Right cardiac atrium (tissue), 5 donors: ENCODE results near the gene NOX4. TPM values are rescaled to one million over a fixed set of nuclear protein-coding genes. Genes with fewer than 3 reads are reported as not detected.
"Not testable (repeated sequence)": the region's sequence is repeated elsewhere in the genome, so short reads cannot be mapped to it uniquely, and the experiment has no call there.

Experiments used
- ATAC-seq, 2 donors: fragments of 200-7000 bp; cut with Tn5 transposase; one replicate each; pipeline versions ENCODE4 v1.8.0 to v1.9.1; 2020; ENCODE audit warnings: moderate library complexity in 2 of 2, mild to moderate bottlenecking in 1 of 2
- DNase-seq, 3 donors: peaks; one replicate each; pipeline ENCODE4 v3.0.0-alpha.2; 2020
- H3K27ac ChIP-seq: one replicate; pipeline ENCODE4 v1.5.1; 2013; ENCODE audit warnings: mild to moderate bottlenecking, low read length, control low read depth, moderate library complexity
- H3K27me3 ChIP-seq: one replicate; pipeline ENCODE4 v1.6.1; 2013; ENCODE audit not compliant: control insufficient read depth, insufficient read depth
- H3K4me1 ChIP-seq: one replicate; pipeline ENCODE4 v1.6.1; 2013; ENCODE audit warnings: low read length; ENCODE audit not compliant: control insufficient read depth, insufficient read depth
- H3K4me3 ChIP-seq: one replicate; pipeline ENCODE4 v1.5.1; 2013; ENCODE audit warnings: low read length, control low read depth
- H3K9me3 ChIP-seq: one replicate; pipeline ENCODE4 v1.6.1; 2013; ENCODE audit warnings: low read length; ENCODE audit not compliant: control insufficient read depth
- WGBS: extraction: QIAGEN DNeasy Blood & Tissue Kit; methylation state at CpG from one replicate; pipeline ENCODE4 v1.1.7; 2013; 5-methylcytosine and 5-hydroxymethylcytosine counted together
- intact Hi-C, 4 donors: fragments of 100-400 bp; cut with DNase I; formaldehyde crosslinking; loops; one replicate each; pipeline versions ENCODE4 v1.11.0 to v1.14.0; 2022 to 2023
- polyA plus RNA-seq: library from polyadenylated mRNA; stranded (reverse); fragments of 200-250 nt; gene quantifications from one replicate; pipeline ENCODE4 v1.2.3, GENCODE V29; 2013
- total RNA-seq, 4 donors: library from RNA; stranded (reverse); fragmentation: NEBNext Ultra II Directional; extraction: Animal tissue kit (Norgen Biotek cat#: 25700); gene quantifications; one replicate each; pipeline ENCODE4 v1.2.1, GENCODE V29; 2021
- donor health status: healthy with polysubstance abuse.
- donor health status: DM: no; HTN: yes; CAD: no.
- donor health status: DM: no; HTN: no; CAD: no.
- donor health status: DM: no; HTN: yes; CAD: no; lungs with severe emphysema.
- donor health status: DM: yes; HTN: yes; CAD: no.

NOX4 gene
- total and polyA plus RNA-seq, 5 donors = 4.7 to 9.3 (median 7.6) TPM

DNA sequence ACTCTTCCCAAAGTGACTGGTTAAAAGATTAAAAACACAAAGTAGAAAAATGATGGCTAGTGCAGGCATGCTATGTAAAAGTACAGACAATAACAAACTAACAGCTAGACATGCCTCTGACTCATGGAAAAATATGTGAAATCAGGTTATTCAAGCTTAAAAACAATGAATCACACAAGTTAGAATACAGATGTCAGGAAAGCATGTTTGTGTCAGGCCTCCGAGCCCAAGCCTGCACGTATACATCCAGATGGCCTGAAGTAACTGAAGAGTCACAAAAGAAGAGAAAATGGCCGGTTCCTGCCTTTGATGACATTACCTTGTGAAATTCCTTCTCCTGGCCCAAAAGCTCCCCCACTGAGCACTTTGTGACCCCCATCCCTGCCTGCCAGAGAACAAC is 110.1 kb downstream of the NOX4 start:
- Histone ChIP-seq H3K4me1 (no peaks in the 10 kb centered on the region), H3K27ac (peak overlapping the region; percentile 17), H3K27me3 (no peaks in the 10 kb centered on the region), H3K9me3 (no peaks in the 10 kb centered on the region), H3K4me3 (no peak overlapping the region)
- no peak for DNase-seq
- intact Hi-C loops = no loop called here
- 55% methylated on average over 3 of the region's 3 CpGs for WGBS
- peak; percentile 43 to 56 for ATAC-seq

- intact Hi-C loops, ATAC-seq, H3K27ac ChIP-seq, H3K4me1 ChIP-seq, H3K27me3 ChIP-seq, H3K4me3 ChIP-seq, DNase-seq, H3K9me3 ChIP-seq: not testable (repeated sequence)
These were observed 111.0 kb downstream of the NOX4 start for GRCh38 chr11:89379976-89380771.

DNA sequence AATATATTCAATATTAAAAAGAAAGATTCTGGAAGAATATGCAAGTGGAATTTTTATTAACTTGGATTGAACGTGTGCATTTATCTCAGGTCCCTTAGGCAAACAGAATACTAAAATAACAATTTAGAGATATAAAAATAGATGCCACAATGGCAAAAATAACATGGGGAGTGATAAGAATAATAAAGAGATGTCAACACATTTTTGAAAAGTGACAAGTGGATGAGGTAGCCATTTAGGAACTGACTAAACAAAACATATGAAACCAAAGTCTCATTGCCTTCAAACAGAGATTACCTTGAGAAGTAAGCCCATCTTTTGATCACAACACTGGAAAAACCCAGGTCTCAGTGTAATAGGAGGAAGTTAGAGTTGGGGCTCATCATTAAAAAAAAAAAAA is 112.2 kb downstream of the NOX4 start:
- ATAC-seq, DNase-seq, H3K27me3 ChIP-seq: not testable (repeated sequence)

GRCh38 chr11:89369356-89369755 is 121.8 kb downstream of the NOX4 start:
- H3K4me3 ChIP-seq, DNase-seq, H3K27me3 ChIP-seq, H3K9me3 ChIP-seq, H3K27ac ChIP-seq, H3K4me1 ChIP-seq, ATAC-seq, intact Hi-C loops: not testable (repeated sequence)
- 74% methylated on average over 2 of the region's 2 CpGs for whole genome bisulfite sequencing

More for the DNA sequence above, 112.2 kb downstream of the NOX4 start:
- WGBS = 39% methylated on average over 1 of the region's 1 CpG
- H3K4me3 ChIP-seq, intact Hi-C loops, H3K27ac ChIP-seq, H3K9me3 ChIP-seq, H3K4me1 ChIP-seq: not testable (repeated sequence)

DNA sequence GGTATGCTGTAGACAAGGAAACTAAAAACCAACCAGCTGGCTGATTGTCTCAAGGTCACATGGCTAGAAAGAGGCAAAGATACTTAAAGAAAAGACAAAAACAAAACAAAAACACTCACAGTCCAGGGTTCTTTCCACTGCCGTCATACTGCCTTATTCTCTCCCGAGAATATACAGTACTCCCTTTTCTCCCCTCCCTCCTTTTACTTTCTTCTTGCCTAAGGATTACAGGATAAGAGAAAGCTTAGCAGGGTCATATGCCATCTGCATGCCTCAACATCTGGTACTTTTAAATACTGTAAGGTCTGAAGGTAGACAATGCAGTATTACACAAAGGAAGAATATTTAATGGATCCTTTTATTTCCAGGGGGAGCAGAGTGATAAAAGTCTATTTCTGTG is 126.3 kb downstream of the NOX4 start:
- H3K27me3 ChIP-seq, H3K27ac ChIP-seq, H3K4me1 ChIP-seq, H3K9me3 ChIP-seq, ATAC-seq, DNase-seq, intact Hi-C loops, H3K4me3 ChIP-seq: not testable (repeated sequence)
- 66% methylated on average over 2 of the region's 2 CpGs for WGBS

DNA sequence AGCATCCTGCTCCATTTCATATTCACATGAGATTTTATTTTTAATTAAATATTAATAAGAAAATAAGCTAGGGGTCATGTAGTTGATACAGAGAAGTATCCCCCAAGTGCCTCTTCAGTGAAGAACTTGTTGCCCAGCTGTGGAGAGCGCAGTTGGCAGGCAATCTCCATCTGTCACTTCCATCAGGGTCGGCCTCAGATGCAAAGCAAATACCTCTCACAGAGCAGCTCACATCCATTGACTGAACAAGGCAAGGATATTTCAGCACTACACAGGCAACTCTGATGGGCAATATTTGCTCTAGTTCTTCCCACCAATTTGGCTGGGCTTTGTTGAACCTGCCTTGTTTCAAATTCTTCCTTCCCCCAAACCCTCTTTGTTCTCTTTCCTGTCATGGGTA is 129.4 kb downstream of the NOX4 start:
- Histone ChIP-seq H3K27ac (no peak overlapping the region), H3K4me3 (no peak overlapping the region), H3K27me3 (no peaks in the 10 kb centered on the region), H3K9me3 (no peaks in the 10 kb centered on the region), H3K4me1 (no peaks in the 10 kb centered on the region)
- ATAC-seq (peak in 1 of 2 donors; percentile 45), DNase-seq (no peak)
- intact Hi-C loops = no loop called here
- WGBS = 70% methylated on average over 2 of the region's 2 CpGs

- DNase-seq, H3K9me3 ChIP-seq, H3K27me3 ChIP-seq, ATAC-seq, H3K4me3 ChIP-seq, intact Hi-C loops, H3K4me1 ChIP-seq, H3K27ac ChIP-seq: not testable (repeated sequence)
These were observed 132.0 kb downstream of the NOX4 start for GRCh38 chr11:89359208-89359607.

DNA sequence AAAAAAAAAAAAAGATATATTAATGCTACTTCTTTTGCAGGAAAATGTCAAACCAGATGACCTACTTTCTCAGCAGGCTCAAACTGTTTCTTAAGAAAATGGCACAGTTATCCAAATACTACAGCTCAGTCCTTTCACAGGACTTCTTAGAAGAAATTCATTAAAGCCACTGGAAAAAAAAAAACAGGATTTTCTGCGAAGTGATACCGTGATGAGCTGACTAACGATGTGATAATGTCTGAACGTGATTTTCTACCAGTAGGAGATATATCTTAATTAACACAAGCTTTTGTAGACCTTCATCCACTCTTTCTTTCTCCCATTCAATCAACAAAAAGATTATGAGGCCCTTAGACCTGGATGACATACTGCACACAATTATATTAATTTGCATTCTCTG is 132.4 kb downstream of the NOX4 start:
- ATAC-seq = no peak
- no peaks in the 10 kb centered on the region for H3K9me3 ChIP-seq
- WGBS = 46% methylated on average over 4 of the region's 4 CpGs

DNA sequence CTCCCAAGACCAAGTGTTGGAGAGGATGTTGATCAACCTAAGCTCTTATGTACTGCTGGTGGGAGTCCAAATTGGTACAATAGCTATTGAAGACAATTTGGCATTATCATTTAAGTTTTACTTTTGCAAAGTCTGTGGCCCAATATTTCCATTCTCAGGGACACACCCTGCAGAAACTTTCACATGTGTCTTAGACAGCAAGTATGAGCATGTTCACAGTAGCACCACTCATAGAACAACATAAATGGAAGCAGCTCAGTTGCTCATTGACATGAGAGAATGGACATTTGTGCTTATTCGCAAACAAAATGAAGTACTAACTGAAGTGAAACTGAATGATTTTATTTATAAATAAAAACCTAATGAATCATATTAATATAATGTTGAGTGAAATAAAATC is 135.5 kb downstream of the NOX4 start:
- no peaks in the 10 kb centered on the region for H3K4me1 ChIP-seq
- ATAC-seq (no peak), DNase-seq (no peak)
- H3K4me3 ChIP-seq = no peak overlapping the region
- intact Hi-C loops = no loop called here
- H3K27ac ChIP-seq = no peak overlapping the region
- WGBS = 98% methylated on average over 1 of the region's 1 CpG
- H3K9me3 ChIP-seq = no peaks in the 10 kb centered on the region
- no peaks in the 10 kb centered on the region for H3K27me3 ChIP-seq

More for the DNA sequence above, 132.4 kb downstream of the NOX4 start:
- Histone ChIP-seq H3K4me1 (no peaks in the 10 kb centered on the region), H3K27me3 (no peaks in the 10 kb centered on the region), H3K27ac (no peak overlapping the region), H3K4me3 (no peak overlapping the region)
- no peak for DNase-seq
- intact Hi-C loops = no loop called here

DNA sequence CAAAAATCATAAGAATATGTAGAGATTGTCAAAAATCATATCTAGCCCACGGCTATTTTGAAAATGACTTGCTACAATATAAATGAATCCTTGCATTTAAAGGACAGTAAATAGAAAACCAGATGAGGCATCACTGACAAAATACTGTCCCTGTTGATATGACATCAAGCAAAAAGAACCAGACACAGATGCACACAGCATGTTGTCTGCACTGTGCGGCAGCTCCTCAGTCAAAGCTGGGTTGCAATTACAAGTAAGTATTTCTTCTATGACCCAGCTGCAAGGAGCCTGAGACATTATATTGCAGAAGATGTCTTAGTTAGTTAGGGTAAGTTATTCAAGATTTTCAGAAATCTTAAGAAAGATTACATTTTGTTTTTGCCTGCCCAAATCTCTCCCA is 136.7 kb downstream of the NOX4 start:
- WGBS = 95% methylated on average over 2 of the region's 2 CpGs
- H3K4me1 ChIP-seq = not testable (repeated sequence)

GRCh38 chr11:89347071-89347470 is 144.1 kb downstream of the NOX4 start:
- DNase-seq = no peak
- no peaks in the 10 kb centered on the region for H3K27me3 ChIP-seq
- peaks cover 1% of the 10 kb centered on the region for H3K4me1 ChIP-seq
- ATAC-seq = no peak
- H3K9me3 ChIP-seq = no peaks in the 10 kb centered on the region
- intact Hi-C loops = no loop called here
- 85% methylated on average over 2 of the region's 2 CpGs for WGBS
- H3K4me3 ChIP-seq = no peak overlapping the region
- H3K27ac ChIP-seq = no peak overlapping the region

More for the DNA sequence above, 136.7 kb downstream of the NOX4 start:
- H3K4me3 ChIP-seq, H3K9me3 ChIP-seq, H3K27ac ChIP-seq, DNase-seq, intact Hi-C loops, H3K27me3 ChIP-seq, ATAC-seq: not testable (repeated sequence)

GRCh38 chr11:89346601-89347000 is 144.6 kb downstream of the NOX4 start:
- 86% methylated on average over 5 of the region's 5 CpGs for WGBS
- H3K27ac ChIP-seq = no peak overlapping the region
- H3K4me1 ChIP-seq = peaks cover 1% of the 10 kb centered on the region
- H3K9me3 ChIP-seq = no peaks in the 10 kb centered on the region
- ATAC-seq (no peak), DNase-seq (no peak)
- intact Hi-C loops = no loop called here
- H3K27me3 ChIP-seq = no peaks in the 10 kb centered on the region
- no peak overlapping the region for H3K4me3 ChIP-seq
